MG63 (cell line): ENCODE measurements around the gene RNF123. TPM values are rescaled to one million over a fixed set of nuclear protein-coding genes. Genes with fewer than 3 reads are reported as not detected.

Source experiments
- DNase-seq: peaks from one replicate; pipeline ENCODE4 v3.0.0-alpha.2; 2020
- H3K27me3 ChIP-seq: fragments of 250-450 bp; sonication (Bioruptor Pico); 2 replicates; pipeline ENCODE4 v1.5.1; 2020; ENCODE audit warnings: mild to moderate bottlenecking, moderate library complexity
- H3K36me3 ChIP-seq: fragments of 250-450 bp; sonication (Bioruptor Pico); 2 replicates; pipeline ENCODE4 v1.5.1; 2020; ENCODE audit warnings: mild to moderate bottlenecking, moderate library complexity
- H3K4me3 ChIP-seq: fragments of 250-450 bp; sonication (Bioruptor Pico); 2 replicates; pipeline ENCODE4 v1.5.1; 2020; ENCODE audit warnings: mild to moderate bottlenecking, moderate library complexity
- H3K9me3 ChIP-seq: fragments of 250-450 bp; sonication (Bioruptor Pico); 2 replicates; pipeline ENCODE4 v1.5.1; 2020; ENCODE audit warnings: mild to moderate bottlenecking, moderate library complexity
- total RNA-seq: library from RNA; depleted of rRNA; stranded (reverse); fragments of >200 nt; shearing (Covaris generic); gene quantifications from 2 replicates; pipeline ENCODE4 v1.2.3, GENCODE V29; 2014; ENCODE audit warnings: low replicate concordance; rRNA removed

The RNF123 gene
- 8.5 TPM in 2 replicates for total RNA-seq

DNA sequence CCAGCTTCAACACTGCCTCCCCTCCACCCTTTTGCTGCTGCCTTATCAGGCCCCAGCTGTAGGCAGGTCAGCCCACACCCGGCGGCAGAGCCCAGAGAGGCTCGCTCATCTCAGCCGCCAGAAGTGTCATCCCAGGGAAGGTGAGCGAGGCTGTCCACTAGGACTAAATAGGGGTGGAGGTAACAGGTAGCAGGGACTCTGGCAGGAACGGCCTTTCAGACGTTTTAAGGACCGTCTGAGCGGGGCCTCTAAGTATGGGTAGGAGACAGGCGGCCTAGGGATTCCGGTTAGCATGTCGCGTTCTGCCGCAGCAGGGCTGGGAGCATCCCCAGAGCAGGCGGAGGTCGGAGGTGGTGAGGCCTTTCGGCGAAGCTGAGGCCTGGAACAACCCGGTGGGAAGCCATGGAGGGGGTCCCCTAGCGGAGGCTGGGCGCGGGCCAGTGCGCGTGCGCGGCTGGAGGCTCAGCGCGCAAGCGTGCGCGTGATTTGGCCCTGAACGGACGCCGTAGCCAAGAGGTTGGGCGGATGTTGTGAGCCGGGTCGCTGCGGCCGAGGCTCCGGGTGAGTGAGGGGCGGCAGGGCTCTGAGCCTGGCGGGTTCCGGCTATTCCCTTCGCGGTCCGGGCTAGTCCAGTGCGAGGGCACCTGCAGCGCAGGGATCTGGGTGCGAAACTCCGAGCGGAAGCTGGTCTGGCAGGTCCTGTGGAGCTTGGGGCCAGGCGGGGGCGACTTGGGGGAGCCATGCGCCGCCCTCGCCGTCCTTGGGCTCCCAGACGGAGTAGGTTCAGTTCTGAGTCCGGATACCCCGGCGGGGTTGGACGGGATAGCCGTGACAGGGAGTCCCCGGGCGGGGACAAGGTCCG is at the start of gene RNF123, which contains the start of gene MST1:
Gene RNF123, plus strand, starts transcription at position 512 of the 862 bp plus-strand sequence. CDS start 1,609 bp downstream, outside the sequence.
Gene MST1, minus strand, starts transcription at position 429 of the 862 bp plus-strand sequence. CDS start 783 bp downstream, outside the sequence.
- peak; percentile 85 for DNase-seq
- H3K27me3 ChIP-seq, result no peaks in the 10 kb centered on the region
- H3K9me3 ChIP-seq, result no peaks in the 10 kb centered on the region
- H3K4me3 ChIP-seq, result peak within 1 kb of the TSS; percentile 86
- H3K36me3 ChIP-seq, result no peaks in the 10 kb centered on the region

DNA sequence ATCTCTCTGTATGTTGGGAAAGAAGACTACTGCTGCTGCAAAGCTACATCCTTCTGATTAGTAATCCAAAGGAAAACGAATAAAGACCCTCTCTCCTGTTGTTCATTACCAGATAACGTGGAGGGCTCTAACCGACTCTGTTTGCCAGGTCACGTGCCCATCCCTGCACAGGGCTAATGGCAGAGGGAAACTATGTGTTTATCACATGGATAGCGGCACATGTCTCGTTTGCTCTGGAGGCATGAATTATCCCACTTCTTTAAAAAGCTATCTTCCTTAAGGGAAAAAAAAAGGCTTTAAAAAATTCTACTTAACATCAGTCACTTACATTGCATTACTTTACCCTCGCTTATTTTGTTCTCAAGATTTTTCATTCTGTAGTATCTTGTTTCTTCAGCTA is 48.1 kb upstream of the RNF123 start:
- H3K27me3 ChIP-seq, result no peaks in the 10 kb centered on the region
- DNase-seq, result no peak
- no peak overlapping the region for H3K4me3 ChIP-seq
- no peaks in the 10 kb centered on the region for H3K9me3 ChIP-seq
- no peaks in the 10 kb centered on the region for H3K36me3 ChIP-seq

DNA sequence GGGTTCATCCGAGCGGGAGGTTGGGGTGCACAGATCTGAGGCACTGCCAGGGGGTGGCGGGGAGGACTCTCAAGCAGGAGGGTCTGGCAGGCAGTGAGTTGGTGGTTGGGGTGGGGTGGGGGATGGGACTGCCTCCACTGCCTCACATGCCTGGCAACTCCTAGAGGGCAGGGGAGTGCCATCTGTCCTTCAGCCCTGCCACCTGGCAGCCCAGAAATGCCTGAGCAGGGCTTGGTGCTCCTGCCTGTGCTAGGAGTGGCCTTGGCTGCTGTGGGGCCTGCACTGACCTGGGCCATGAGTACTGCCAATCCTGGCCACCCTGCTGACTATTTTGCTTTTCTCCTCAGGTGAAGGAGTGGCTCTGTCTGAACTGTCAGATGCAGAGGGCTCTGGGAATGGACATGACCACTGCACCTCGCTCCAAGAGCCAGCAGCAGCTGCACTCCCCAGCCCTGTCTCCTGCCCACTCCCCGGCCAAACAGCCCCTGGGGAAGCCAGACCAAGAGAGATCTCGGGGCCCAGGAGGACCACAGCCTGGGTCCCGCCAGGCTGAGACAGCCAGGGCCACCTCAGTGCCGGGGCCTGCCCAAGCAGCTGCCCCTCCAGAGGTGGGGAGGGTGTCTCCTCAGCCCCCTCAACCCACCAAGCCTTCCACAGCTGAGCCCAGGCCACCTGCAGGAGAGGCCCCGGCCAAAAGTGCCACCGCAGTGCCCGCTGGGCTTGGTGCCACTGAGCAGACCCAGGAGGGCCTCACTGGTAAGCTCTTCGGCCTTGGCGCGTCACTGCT is 47.2 kb upstream of the RNF123 start:
- Histone ChIP-seq H3K27me3 (no peaks in the 10 kb centered on the region), H3K4me3 (no peak overlapping the region), H3K36me3 (no peaks in the 10 kb centered on the region), H3K9me3 (no peaks in the 10 kb centered on the region)
- DNase-seq, result no peak

DNA sequence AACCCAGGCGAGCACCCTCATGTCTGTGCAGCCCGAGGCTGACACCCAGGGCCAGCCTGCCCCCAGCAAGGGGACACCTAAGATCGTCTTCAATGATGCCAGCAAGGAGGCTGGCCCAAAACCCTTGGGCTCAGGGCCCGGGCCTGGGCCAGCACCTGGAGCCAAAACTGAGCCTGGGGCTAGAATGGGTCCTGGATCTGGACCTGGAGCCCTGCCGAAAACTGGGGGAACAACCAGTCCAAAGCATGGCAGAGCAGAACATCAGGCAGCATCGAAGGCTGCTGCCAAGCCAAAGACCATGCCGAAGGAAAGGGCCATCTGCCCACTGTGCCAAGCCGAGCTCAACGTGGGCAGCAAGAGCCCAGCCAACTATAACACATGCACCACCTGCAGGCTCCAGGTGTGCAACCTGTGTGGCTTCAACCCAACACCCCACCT is 46.6 kb upstream of the RNF123 start:
- H3K9me3 ChIP-seq, result no peaks in the 10 kb centered on the region
- H3K36me3 ChIP-seq, result no peaks in the 10 kb centered on the region
- H3K4me3 ChIP-seq, result no peak overlapping the region
- H3K27me3 ChIP-seq, result no peaks in the 10 kb centered on the region
- DNase-seq, result no peak

DNA sequence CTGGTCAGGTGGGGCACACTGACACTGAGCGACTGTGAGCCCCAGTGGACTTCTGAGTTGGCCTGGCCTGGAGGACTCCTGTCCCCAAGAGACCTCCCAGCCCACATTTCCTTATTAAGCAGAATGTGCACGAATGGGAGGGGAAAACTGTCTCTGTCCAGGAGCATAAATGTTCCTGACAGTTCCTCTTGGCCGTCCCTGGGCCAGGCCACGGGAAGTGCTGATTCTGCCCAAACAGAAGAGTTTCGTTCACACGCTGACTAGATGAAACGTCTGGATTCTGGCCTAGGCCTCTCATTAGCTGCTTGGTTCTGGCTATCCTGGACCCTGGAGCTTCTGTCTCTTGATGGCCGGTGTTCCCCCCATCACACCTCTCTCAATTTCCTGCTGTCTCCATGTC is 44.7 kb upstream of the RNF123 start:
- no peak overlapping the region for H3K4me3 ChIP-seq

DNA sequence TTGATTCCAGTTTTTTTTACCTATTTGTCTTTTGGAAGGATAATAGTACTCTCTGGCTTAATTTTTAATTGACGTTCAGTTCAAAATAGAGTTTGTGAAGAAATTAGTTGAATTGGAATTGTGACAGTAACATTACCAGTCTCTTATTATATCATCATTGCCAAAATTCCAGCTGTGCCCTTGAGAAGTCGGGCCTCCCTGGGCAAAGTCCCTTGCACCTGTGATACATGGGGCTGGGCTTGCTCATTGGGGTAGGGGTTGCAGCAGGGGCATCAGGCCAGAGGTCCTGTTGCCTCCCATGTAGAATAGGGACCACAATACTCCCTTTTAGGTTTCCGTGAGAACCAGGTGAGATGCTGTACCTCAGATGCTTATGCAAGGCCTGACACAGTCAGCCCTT is 43.1 kb upstream of the RNF123 start:
- Histone ChIP-seq H3K9me3 (no peaks in the 10 kb centered on the region), H3K4me3 (no peak overlapping the region), H3K27me3 (no peaks in the 10 kb centered on the region), H3K36me3 (no peaks in the 10 kb centered on the region)
- DNase-seq, result no peak

More for the DNA sequence above, 44.7 kb upstream of the RNF123 start:
- Histone ChIP-seq H3K27me3 (no peaks in the 10 kb centered on the region), H3K9me3 (no peaks in the 10 kb centered on the region), H3K36me3 (no peaks in the 10 kb centered on the region)
- DNase-seq, result no peak

DNA sequence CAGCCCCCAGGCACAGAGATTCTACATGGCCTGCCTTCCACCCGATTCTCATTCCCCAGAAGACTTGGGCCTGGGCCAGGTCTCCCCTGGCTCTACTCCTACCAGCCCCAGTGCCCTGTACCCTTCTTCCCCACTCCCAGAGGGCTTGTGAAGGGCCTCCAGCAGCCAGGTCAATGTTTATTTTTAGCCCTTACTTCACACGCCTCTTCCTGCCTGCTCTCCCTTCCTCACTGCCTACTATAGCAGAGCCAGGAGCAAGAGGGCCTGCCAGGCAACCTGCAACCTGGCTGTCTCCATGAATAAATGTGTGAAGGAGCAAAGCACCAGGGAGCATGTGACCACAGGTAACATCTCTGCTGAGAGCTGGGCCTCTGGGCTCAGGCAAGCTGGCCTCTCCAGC is 41.6 kb upstream of the RNF123 start:
- DNase-seq, result peak; percentile 11
- no peak overlapping the region for H3K4me3 ChIP-seq
- H3K27me3 ChIP-seq, result no peaks in the 10 kb centered on the region
- H3K36me3 ChIP-seq, result no peaks in the 10 kb centered on the region
- no peaks in the 10 kb centered on the region for H3K9me3 ChIP-seq

DNA sequence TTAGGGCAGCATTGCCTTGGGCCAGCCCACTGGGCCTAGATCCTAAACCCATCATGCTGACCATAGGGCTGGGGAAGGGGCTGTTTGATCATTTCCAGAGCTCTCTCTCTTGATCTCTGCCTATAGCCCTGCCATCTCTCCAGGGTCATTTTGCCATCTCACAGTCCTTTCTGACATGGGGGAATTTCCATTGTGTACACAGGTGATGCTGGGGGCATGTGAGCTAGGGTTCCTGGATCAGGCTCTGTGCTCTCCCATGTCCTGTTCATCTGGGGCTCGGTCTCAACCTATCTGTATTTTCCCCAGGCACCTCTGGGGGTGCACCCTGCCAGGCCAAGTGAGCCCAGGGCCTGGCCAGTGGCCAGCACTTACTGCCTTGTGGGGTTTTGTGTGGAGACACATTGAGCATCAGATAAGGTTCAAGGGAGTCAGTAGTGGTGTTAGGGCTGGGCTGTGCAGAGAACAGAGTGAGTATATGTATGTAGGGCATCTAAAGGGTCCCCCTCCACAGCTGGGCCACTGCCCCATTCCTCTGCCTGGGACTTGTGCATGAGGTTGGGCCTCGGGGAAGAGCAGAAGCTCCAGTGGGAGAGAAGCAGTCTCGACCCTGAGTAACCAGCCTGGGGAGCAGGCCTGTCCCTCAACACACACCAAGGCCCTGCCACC is 40.9 kb upstream of the RNF123 start:
- Histone ChIP-seq H3K36me3 (no peaks in the 10 kb centered on the region), H3K27me3 (no peaks in the 10 kb centered on the region), H3K4me3 (no peak overlapping the region), H3K9me3 (no peaks in the 10 kb centered on the region)
- DNase-seq, result no peak

DNA sequence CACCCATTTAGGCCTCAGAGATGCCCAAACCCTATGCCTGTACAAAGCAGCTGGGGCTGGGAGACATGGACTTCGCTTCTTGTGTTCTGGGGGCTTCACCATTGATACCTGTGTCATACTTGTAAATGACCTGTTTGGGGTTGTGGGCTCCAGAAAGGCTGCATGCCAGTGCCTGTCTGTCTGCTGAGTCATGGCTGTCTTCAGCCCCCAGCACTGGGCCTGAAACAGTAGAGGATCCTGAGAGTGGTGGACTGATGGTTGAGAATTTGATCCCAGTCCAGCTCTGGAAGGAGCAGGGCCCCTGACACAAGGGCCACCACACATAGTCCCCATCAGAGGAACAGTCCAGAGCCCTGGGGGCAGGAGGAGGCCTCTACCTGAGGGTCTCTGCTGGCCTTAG is 39.8 kb upstream of the RNF123 start:
- Histone ChIP-seq H3K36me3 (no peaks in the 10 kb centered on the region), H3K9me3 (no peaks in the 10 kb centered on the region), H3K4me3 (no peak overlapping the region), H3K27me3 (no peaks in the 10 kb centered on the region)
- DNase-seq, result no peak

DNA sequence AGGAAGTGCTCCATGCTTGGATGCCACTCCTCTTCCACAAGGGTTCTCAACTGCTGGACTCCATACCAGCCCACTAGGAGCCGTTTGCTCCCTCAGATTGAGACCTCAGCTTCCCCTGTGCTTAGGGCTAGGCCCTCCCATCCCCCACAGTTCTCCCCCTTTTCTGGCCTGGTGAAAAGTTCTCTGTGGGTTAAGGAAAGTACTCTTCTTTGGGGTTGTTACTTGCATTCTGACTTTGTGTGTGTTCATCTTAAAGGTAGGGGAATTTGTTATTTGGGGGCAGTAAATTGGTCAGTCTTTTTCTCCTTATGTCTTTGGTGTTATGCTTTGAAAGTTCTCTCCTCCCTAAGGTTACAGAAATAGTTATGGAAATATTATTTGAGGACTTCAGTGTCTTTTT is 39.2 kb upstream of the RNF123 start:
- no peaks in the 10 kb centered on the region for H3K9me3 ChIP-seq
- DNase-seq, result no peak
- H3K4me3 ChIP-seq, result no peak overlapping the region
- no peaks in the 10 kb centered on the region for H3K27me3 ChIP-seq
- no peaks in the 10 kb centered on the region for H3K36me3 ChIP-seq

DNA sequence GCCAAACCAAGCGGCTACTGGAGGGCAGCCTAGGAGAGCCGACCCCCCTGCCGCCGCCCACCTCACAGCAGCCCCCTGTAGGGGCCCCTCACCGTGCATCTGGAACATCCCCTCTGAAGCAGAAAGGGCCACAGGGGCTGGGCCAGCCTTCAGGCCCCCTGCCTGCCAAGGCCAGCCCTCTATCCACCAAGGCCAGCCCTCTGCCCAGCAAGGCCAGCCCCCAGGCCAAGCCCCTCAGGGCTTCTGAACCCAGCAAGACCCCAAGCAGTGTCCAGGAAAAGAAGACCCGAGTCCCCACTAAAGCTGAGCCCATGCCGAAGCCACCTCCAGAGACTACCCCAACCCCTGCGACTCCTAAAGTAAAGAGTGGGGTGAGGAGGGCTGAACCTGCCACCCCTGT is 38.7 kb upstream of the RNF123 start:
- H3K36me3 ChIP-seq, result no peaks in the 10 kb centered on the region
- H3K9me3 ChIP-seq, result no peaks in the 10 kb centered on the region
- no peaks in the 10 kb centered on the region for H3K27me3 ChIP-seq
- DNase-seq, result no peak
- no peak overlapping the region for H3K4me3 ChIP-seq

DNA sequence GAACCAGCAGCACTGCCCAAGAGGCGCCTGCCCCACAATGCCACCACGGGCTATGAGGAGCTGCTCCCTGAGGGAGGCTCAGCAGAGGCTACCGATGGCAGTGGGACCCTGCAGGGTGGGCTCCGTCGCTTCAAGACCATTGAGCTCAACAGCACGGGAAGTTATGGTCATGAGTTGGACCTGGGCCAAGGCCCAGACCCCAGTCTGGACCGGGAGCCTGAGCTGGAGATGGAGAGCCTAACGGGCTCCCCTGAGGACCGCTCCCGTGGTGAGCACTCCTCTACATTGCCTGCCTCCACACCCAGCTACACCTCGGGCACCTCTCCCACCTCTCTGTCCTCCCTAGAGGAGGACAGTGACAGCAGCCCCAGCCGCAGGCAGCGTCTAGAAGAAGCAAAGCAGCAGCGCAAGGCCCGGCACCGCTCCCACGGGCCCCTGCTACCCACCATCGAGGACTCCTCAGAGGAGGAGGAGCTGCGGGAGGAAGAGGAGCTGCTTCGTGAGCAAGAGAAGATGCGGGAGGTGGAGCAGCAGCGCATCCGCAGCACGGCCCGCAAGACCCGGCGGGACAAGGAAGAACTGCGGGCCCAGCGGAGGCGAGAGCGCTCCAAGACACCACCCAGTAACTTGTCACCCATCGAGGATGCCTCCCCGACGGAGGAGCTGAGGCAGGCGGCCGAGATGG is 37.0 kb upstream of the RNF123 start:
- Histone ChIP-seq H3K4me3 (no peak overlapping the region), H3K27me3 (no peaks in the 10 kb centered on the region), H3K36me3 (no peaks in the 10 kb centered on the region), H3K9me3 (no peaks in the 10 kb centered on the region)
- DNase-seq, result no peak

DNA sequence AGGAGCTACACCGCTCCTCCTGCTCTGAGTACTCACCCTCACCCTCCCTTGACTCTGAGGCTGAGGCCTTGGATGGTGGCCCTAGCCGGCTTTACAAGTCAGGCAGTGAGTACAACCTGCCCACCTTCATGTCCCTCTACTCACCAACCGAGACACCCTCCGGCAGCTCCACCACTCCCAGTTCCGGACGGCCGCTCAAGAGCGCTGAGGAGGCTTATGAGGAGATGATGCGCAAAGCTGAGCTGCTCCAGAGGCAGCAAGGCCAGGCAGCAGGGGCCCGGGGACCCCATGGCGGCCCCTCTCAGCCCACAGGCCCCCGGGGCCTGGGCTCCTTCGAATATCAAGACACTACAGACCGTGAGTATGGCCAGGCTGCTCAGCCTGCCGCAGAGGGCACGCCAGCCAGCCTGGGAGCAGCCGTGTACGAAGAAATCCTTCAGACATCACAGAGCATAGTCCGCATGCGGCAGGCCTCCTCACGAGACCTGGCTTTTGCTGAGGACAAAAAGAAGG is 36.4 kb upstream of the RNF123 start:
- H3K36me3 ChIP-seq, result no peaks in the 10 kb centered on the region
- no peaks in the 10 kb centered on the region for H3K9me3 ChIP-seq
- DNase-seq, result no peak
- no peaks in the 10 kb centered on the region for H3K27me3 ChIP-seq
- no peak overlapping the region for H3K4me3 ChIP-seq

DNA sequence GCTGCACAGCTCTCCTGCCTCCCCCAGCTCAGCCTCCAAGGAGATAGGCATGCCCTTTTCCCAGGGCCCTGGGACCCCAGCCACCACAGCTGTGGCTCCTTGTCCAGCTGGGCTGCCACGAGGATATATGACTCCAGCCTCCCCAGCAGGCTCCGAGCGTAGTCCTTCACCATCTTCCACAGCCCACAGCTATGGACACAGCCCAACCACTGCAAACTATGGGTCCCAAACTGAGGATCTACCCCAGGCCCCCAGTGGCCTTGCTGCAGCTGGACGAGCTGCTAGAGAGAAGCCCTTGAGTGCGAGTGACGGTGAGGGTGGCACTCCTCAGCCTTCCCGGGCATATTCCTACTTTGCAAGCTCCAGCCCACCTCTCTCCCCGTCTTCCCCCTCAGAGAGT is 35.7 kb upstream of the RNF123 start:
- no peak overlapping the region for H3K4me3 ChIP-seq
- H3K27me3 ChIP-seq, result no peaks in the 10 kb centered on the region
- DNase-seq, result no peak
- H3K36me3 ChIP-seq, result no peaks in the 10 kb centered on the region
- no peaks in the 10 kb centered on the region for H3K9me3 ChIP-seq

DNA sequence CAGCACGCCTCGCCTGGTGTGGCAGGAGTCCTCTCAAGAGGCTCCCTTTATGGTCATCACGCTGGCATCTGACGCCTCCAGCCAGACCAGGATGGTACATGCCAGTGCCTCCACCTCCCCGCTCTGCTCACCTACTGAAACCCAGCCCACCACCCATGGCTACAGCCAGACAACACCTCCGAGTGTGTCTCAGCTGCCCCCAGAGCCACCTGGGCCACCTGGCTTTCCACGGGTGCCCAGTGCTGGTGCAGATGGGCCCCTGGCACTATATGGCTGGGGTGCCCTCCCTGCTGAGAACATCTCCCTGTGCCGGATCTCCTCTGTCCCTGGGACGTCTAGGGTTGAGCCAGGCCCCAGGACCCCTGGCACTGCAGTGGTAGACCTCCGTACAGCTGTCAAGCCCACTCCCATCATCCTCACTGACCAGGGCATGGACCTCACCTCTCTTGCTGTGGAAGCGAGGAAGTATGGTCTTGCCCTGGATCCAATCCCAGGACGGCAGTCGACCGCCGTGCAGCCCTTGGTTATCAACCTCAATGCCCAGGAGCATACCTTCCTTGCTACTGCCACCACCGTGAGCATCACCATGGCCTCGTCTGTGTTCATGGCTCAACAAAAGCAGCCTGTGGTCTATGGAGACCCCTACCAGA is 35.1 kb upstream of the RNF123 start:
- no peaks in the 10 kb centered on the region for H3K36me3 ChIP-seq
- no peak overlapping the region for H3K4me3 ChIP-seq
- DNase-seq, result no peak
- no peaks in the 10 kb centered on the region for H3K9me3 ChIP-seq
- no peaks in the 10 kb centered on the region for H3K27me3 ChIP-seq
